CD1c-positive myeloid dendritic cell (primary cell): ENCODE data around the gene TBL1X.
A peak's percentile ranks its signal among the peaks of the same experiment; 100 is the strongest.
"Not testable (repeated sequence)": the region's sequence is repeated elsewhere in the genome, so short reads cannot be mapped to it uniquely, and the experiment has no call there.

ENCODE experiments used
- DNase-seq: peaks from one replicate; pipeline ENCODE4 v3.0.0-alpha.2; 2016; ENCODE audit errors: extremely low spot score

The TBL1X gene

DNA sequence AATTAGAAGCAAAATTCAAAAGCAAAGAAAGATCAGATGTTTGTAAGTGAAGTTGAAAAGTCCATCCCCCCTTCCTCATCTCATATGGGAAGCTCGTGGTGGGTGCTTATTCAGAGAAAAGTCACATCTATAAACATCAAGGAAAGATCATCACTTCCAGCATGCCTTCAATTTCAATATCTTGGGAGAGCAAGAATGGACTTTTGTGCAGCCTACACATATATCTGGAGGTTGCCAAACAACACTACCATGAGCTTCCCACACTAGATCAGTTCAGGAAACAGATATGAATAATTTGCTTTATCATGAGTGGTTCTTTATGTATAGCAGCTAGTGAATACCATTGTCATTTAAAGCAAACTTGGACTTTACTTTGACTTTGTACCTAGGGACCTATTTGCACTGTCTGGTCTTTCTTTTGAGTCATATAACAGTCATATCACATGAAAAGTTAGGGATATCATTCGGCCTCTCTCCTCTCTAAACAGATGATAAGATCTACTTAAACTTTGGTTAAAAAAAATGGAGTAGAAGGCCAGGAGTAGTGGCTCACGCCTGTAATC is 5.6 kb upstream of the TBL1X start:
- DNase-seq: no peak

- DNase-seq: no peak
Measured at GRCh38 chrX:9461087-9461486, 3.8 kb upstream of the TBL1X start.

DNA sequence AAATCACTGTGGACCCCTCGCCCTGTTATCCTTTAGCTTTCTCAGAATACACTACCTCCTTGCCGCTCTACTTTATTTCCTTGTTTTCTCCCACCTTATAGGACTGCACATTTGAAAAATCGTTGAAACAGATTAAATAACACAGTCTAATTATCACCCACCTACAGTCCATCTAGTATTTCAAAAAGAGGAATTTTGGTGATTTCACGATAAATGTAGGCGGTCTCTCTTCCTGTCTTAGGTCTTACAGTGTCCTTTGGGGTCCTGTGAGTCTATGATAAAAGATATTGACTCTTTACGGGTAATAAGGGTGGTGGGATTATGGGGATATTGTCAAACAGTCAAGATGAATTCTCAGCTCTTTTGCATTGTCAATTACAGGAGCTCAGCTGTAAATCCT is 2.4 kb upstream of the TBL1X start:
- peak; percentile 55 for DNase-seq

- DNase-seq: peak; percentile 18
Measured at GRCh38 chrX:9465380-9466123, 694 bp downstream of the TBL1X start.

DNA sequence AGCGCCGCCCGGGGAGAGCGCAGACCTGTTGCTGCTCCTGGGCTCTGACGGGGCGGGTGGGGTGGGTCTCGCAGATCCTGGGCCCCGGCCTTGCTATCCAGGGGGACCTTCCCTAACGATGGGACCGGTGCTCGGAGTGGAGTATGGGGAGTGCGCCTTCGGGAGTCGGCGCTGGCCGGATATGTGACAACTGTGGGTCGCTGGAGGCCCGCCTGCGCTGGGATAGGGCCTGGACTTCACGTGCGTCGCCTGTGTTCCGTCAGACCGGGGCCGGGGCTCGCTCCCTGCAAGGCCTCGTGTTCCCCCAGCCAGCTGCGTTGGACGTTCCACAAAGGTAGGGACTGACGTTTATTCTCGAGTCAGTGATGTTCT is 1.3 kb downstream of the TBL1X start:
- peak; percentile 21 for DNase-seq

- DNase-seq: no peak
Measured at GRCh38 chrX:9466736-9467135, 1.9 kb downstream of the TBL1X start.

DNA sequence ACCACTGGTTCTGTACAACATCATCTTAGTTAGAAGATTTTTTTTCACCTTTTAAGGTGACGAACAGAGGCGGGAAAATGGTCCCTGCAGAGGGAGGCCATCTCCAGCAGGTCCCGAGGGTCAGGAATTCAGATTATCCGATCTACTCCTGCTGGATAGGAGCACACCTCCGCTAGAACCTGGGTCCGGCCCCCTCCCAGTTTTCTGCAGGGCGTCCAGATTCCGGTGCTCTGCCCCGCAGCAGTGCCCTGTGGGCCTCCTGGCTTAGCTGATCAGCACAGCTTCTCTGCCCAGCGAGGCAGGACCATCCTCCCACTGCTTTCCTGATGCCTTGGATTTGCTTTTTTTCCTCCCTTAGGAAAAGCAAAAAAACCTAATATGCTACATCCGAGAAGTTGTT is 2.3 kb downstream of the TBL1X start:
- DNase-seq: no peak

DNA sequence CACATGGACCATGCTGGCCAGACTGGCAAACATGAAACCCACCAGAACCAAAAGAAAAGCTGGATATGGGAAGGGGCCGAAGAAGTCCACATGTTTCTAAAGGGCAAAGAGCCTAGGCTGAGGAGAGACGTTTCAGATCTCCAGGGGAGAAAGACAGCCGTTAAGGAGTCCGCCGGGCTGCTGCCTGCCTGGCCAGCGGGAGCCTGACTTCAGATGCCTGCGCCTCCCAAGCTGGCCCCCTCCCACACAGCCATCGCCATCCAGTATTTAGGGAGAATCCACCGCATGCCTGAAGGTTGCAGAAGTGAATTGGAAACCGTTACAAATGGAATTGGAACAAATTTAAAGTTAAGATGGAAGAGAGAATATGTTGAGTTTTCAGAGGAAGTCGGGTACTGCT is 2.9 kb downstream of the TBL1X start:
- no peak for DNase-seq

DNA sequence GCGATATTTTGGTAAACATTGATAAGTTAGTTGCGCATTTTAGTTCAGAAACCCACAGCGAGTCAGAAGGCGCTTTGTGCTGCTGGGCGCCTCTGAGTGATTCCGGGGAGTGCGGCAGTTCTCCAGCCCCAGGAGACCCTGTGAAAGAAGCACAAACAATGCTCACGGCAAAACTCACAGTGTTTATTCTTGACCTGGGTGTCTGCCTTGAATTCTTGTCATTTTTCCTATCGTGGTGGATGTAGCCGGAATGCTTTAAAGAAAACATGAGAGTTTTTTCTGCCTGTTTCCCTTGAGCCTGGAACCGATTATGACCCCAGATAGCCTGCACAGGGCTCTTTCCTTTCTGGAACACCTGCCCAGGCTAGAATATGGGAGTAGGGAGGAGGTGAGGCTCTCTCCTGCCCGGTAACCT is 6.7 kb downstream of the TBL1X start:
- no peak for DNase-seq

DNA sequence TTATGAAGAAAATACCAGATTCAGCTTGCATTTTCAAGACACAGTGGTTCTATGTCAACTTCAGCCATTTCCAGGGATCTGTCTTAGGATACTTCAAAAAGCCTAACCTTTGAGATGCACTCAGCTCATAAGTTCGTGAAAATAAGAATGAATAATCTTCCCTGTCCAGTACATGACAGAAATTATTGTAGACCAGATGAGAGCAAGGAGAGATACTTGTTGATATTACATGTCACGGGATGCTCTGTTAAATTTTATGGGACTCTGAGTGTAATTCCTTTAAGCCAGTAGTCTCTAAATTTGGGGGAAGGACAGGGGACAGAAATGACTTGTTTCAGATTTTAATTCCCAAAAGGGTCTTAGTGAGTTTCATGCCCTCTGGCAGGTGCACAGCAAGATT is 8.8 kb downstream of the TBL1X start:
- no peak for DNase-seq

DNA sequence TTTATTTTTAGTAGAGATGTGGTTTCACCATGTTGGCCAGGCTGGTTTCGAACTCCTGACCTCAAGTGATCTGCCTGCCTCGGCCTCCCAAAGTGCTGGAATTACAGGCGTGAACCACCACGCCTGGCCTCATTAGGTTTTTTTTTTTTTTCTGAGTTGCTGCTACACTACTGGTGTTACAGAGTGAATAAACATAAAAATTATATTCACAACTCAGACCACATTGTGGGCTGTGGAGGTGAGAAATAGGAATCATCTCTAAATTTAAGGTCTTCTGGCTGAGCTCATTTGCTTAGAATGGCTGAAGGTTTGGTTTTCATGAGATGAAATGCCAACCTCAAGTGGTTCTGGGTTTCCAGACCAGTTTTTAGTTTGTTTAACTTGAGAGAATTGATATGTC is 10.6 kb downstream of the TBL1X start:
- not testable (repeated sequence) for DNase-seq

DNA sequence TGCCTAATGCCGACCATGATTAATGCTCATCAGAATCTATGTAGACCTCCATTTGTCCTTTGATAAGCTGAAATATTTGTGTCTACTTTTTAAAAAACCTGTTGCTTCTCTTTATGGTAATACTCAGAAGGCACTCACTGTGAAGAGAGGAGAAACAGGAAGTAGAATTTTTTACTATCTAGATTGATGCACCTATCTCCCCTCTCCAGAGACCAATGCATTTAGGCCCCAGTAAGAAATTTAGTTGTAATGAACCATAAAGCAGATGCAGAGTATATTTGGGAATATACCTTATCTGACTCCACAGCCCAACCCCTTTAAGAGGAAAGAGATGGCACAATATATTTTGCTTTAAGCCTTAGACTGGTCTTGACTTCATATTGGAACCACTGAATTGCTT is 11.1 kb downstream of the TBL1X start:
- no peak for DNase-seq

DNA sequence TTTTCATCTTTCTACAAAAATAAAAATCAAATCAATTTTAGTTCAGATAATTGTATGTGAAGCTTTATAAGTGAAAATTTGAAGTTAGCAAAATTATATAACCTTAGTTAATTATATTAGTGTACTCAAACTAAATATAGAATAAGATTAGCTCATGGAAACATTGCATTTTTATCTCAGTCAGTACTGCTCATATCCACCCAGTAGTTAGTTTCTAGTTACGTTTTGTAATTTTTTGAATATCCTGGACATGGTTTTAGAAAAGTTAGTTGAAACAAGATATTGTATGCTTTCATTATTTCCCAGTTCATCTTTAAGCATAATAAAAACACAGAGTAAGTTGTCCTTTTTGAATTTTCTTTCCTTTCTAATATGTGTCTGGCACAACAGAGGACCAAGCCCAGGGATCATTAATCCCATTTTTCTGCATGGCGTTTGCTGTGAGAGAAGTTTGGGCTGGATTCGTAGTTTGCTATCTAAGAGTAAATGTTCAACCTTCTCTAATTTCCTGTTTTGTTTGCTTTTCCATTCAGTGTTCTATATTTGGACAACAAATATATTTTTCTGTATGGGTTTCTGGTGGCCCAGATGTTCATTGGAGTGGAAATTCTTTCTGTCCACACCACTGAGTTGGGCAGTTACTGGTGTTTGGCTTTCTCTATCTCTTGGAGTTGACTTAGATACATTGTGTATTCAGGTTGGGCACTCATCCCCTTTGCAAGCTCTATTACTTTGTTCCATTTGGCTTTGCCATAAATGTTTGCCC is 12.1 kb downstream of the TBL1X start:
- no peak for DNase-seq

- DNase-seq: no peak
Measured at GRCh38 chrX:9482408-9482807, 17.6 kb downstream of the TBL1X start.

DNA sequence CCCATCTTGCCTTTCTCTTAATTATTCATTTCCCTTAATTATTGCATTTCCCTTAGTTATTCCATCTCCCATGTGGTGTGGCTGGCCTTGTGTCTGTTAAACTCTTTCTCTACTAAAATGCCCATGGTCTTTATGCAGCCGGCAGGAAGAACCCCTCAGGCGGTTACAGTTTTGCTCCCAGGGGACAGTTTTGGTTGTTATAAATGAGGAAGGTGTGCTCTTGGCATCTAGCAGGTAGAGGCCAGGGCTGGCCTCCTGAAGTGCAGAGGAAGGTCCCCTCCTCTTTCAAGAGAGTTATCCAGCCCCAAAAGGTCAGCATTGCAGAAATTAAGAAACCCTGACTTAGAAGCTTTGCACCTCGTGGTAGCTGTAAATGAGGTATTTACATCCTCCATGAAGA is 18.0 kb downstream of the TBL1X start:
- DNase-seq: no peak

DNA sequence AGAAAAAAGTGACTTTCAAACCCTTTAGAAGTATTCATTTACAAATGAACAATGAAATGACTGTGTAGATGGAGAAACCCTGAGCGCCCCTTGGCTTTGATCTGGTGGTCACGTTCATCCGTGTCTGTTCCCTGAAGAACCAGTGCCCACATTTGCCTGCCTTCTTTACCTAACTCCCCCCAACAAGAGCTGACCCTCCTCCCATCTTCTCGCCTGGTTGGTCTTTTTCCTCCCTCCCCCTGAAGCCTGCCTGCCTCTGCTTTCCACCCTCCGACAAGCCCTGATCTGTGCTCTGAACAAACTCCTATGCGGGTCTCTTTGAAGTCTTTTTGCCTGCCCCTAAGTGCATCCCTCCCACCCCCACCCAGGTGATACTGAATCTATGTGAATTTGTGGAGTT is 18.5 kb downstream of the TBL1X start:
- DNase-seq: no peak

GRCh38 chrX:9486786-9487387 is 22.0 kb downstream of the TBL1X start:
- DNase-seq: no peak

GRCh38 chrX:9488586-9488985 is 23.7 kb downstream of the TBL1X start:
- no peak for DNase-seq

DNA sequence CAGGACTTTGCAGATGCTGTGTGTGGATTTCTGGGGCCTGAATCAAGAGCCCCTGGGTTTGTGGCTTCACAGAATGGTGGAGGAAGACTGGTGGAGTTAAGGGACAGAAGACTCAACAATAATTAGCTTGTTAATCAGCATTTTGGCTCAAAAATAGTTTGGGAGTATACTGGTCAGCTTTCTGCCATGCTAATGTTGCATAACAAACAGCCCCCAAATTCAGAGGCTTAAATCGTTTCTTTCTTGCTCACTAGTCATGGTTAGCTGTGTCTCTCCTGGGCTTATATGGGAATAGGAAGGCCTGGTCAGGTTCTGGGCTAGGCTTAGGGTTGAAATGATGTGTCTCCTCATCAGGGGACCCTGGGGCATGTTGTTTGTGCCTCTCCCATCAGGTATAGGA is 24.4 kb downstream of the TBL1X start:
- DNase-seq: no peak

GRCh38 chrX:9492901-9493300 is 28.0 kb downstream of the TBL1X start:
- DNase-seq: no peak

GRCh38 chrX:9493936-9494335 is 29.1 kb downstream of the TBL1X start:
- no peak for DNase-seq

GRCh38 chrX:9494771-9495170 is 29.9 kb downstream of the TBL1X start:
- DNase-seq: peak; percentile 24

- no peak for DNase-seq
Measured at GRCh38 chrX:9495496-9495895, 30.6 kb downstream of the TBL1X start.
